ENCODE results near the gene AACS. TPM values are rescaled to one million over a fixed set of nuclear protein-coding genes. Genes with fewer than 3 reads are reported as not detected.

Gene AACS
- total and polyA plus RNA-seq, 2 of the 8 experiments (the other 6 are each of a cell fraction or from before 2014, with no cell fraction given), result 51.9 to 52.4 TPM

GRCh38 chr12:125162489-125163028 is 97.3 kb downstream of the AACS start:
- Histone ChIP-seq H3K27me3 (replicated peaks in 1 of 4; ENCODE audit: control insufficient read depth in 3 of 4, extremely low read depth in 1 of 4, insufficient read depth in 3 of 4, low read length in 3 of 4) (no peaks in the 10 kb centered on the region), H3K56ac (replicated peaks; ENCODE audit: insufficient read length, low read depth, low read length) (no peak overlapping the region), H3K14ac (ENCODE audit: insufficient read length) (no peak overlapping the region), H3K9ac (replicated peaks in 1 of 4; ENCODE audit: extremely low read depth in 1 of 4, low read depth in 3 of 4, low read length in 3 of 4) (no peak overlapping the region), H2AFZ (ENCODE audit: low read length) (peak overlapping the region; percentile 90), H3K79me1 (ENCODE audit: low read depth, low read length) (no peaks in the 10 kb centered on the region; the same call in 1 of the 2 replicates), H4K5ac (ENCODE audit: insufficient read length, low read depth, low read length) (no peak overlapping the region), H2BK12ac (ENCODE audit: low read depth, low read length) (no peak overlapping the region), H4K20me1 (replicated peaks in 1 of 2; ENCODE audit: control insufficient read depth in 1 of 2, insufficient read depth in 2 of 2, low read length in 2 of 2) (no peaks in the 10 kb centered on the region), H2AK5ac (ENCODE audit: low read depth, low read length) (no peak overlapping the region), H4K8ac (ENCODE audit: extremely low read depth, insufficient read depth, low read length) (no peak overlapping the region; the same call in 1 of the 2 replicates), H2BK15ac (ENCODE audit: low read length) (no peak overlapping the region), H3K4me2 (ENCODE audit: insufficient read depth in 1 of 2, low read depth in 2 of 2, low read length in 2 of 2) (no peak overlapping the region), H3K36me3 (ENCODE audit: control insufficient read depth in 2 of 4, insufficient read depth in 4 of 4, low read length in 3 of 4) (no peaks in the 10 kb centered on the region), H3K23ac (ENCODE audit: insufficient read length) (no peak overlapping the region), H3K4ac (replicated peaks; ENCODE audit: insufficient read length, low read depth, low read length) (no peak overlapping the region), H3K4me1 (replicated peaks in 1 of 4; ENCODE audit: control insufficient read depth in 3 of 4, insufficient read depth in 4 of 4, low read length in 3 of 4) (no peaks in the 10 kb centered on the region), H3K23me2 (ENCODE audit: low read depth, low read length) (no peaks in the 10 kb centered on the region), H2BK5ac (ENCODE audit: low read depth, low read length) (no peak overlapping the region), H3K18ac (ENCODE audit: extremely low read depth, low read length) (no peak overlapping the region), H3K27ac (ENCODE audit: low read depth, low read length) (no peak overlapping the region), H4K91ac (replicated peaks; ENCODE audit: insufficient read length, low read length) (no peak overlapping the region), H3K9me3 (ENCODE audit: insufficient read depth in 2 of 2, low read depth in 1 of 2, low read length in 1 of 2) (peaks cover 0 to 3% of the 10 kb centered on the region in 2 experiments; a peak in 1 of 4 replicates), H3K79me2 (ENCODE audit: control insufficient read depth in 1 of 2, insufficient read depth in 2 of 2, low read length in 2 of 2) (no peaks in the 10 kb centered on the region), H2BK20ac (ENCODE audit: low read length) (no peak overlapping the region), H2BK120ac (replicated peaks; ENCODE audit: low read depth, low read length) (no peak overlapping the region), H3K4me3 (ENCODE audit: extremely low read depth in 1 of 4, insufficient read depth in 2 of 4, low read depth in 3 of 4, low read length in 4 of 4) (no peak overlapping the region)
- no peak for FAIRE-seq
- no peak for DNase-seq (ENCODE audit: low read depth in 1 of 2, low spot score in 2 of 2)
- ChIA-PET POLR2A (ENCODE audit: partially characterized antibody) (interaction anchor here (0.6 to 1.0 kb wide), 2 partner anchors 25 to 185 kb away, joined by 3 to 5 read pairs; no protein-coding TSS in a partner anchor), CTCF (ENCODE audit: partially characterized antibody) (interaction anchor here (0.6 to 1.5 kb wide), 7 partner anchors 10 to 276 kb away, joined by 3 to 6 read pairs (median 4); no protein-coding TSS in a partner anchor)
- 89% methylated on average over 13 of the region's 15 CpGs; no CpG with 5 or more reads in 1 of the 2 experiments for WGBS, 2 experiments (ENCODE audit: extremely low coverage in 1 of 2, insufficient coverage in 1 of 2, insufficient read length in 1 of 2, insufficient replicate concordance in 2 of 2, low coverage in 1 of 2, low lambda C conversion rate in 2 of 2, missing lambda C conversion rate in 1 of 2)
- TF ChIP-seq EP300 (IDR thresholded peaks at IDR 0.05; ENCODE audit: borderline replicate concordance in 1 of 2, low read depth in 2 of 2, low read length in 2 of 2) (no peak), RNF2 (IDR thresholded peaks at IDR 0.05; ENCODE audit: borderline replicate concordance, low read depth, low read length, missing control alignments, poor library complexity, severe bottlenecking) (no peak), EZH2 (IDR thresholded peaks at IDR 0.05; ENCODE audit: low read depth, low read length, severe bottlenecking) (no peak), TAF1 (IDR thresholded peaks at IDR 0.05; ENCODE audit: low read depth, low read length) (no peak), USF2 (IDR thresholded peaks at IDR 0.05; ENCODE audit: low read length) (no peak), CTCF (IDR thresholded peaks at IDR 0.05; ENCODE audit: control extremely low read depth in 1 of 3, insufficient read depth in 1 of 3, low read depth in 1 of 3, low read length in 3 of 3) (no peak), SRF (IDR thresholded peaks at IDR 0.05; ENCODE audit: low read depth, low read length) (no peak), HDAC2 (IDR thresholded peaks at IDR 0.05; ENCODE audit: borderline replicate concordance in 1 of 2, low read depth in 2 of 2, low read length in 2 of 2) (no peak)

Measured in H1 (cell line).